ENCODE measurements around the gene AEBP1.

AEBP1 gene

DNA sequence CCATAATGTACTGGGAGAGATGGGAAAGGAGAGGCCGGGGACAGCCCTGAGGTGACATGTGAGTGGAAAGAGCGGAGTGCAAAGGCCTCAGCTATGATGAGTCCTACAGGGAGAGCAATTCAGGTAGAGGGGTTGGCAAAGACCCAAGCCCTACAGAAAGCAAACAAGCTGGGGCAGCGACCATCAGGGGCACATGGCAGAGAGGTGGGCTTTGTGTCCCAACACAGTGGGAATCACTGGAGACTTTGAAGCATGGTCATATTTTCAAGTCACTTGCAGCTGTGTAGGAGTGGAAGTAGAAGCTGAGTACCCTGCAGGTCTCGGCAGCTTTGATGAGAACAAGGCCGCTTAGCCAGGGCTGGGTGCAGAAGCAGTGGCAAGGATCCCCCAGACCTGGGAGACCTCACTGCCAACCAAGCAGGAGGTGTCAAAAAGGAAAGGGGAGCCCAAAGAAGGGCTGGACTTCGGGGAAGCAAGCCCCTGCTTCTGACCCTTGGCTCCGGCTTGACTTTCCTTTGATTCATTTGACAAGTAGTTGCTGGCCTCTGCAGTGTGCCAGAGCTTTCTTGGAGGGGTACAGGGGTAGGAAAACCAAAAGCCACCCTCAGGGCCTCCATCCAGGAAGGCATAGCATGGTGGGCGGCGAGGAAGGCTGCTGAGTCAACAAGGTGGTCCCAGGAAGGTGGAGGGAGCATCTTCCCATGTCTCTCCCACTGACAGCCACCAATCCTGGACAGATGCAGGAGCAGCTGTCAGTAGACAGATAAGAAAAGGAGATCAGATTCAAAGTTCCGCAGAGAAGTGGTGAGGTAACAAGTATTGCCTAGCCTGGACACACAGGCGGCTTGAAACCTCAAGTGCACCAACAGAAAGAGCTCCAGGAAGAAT is 36.8 kb upstream of the AEBP1 start:
- DNase-seq, result peak; percentile 24

DNA sequence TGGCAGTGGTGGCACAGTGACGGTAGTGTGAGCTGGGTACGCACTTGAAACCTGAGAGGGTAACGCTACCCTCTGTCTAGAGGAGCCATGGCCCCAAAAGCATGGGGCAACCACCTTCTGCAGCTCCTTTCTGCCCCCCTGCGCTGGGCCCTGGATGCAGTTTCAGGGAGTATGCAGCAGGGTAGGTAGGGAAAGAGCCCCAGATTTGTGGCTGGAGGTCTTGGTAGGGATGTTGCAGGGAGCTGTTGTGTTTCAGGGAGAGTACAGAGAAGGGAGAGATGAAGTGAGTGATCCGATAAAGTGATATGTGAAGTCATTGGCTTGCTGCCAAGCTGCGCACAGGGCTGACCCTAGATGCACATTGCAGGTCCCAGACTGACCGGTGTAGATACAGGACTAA is 36.1 kb upstream of the AEBP1 start:
- peak; percentile 59 for DNase-seq

DNA sequence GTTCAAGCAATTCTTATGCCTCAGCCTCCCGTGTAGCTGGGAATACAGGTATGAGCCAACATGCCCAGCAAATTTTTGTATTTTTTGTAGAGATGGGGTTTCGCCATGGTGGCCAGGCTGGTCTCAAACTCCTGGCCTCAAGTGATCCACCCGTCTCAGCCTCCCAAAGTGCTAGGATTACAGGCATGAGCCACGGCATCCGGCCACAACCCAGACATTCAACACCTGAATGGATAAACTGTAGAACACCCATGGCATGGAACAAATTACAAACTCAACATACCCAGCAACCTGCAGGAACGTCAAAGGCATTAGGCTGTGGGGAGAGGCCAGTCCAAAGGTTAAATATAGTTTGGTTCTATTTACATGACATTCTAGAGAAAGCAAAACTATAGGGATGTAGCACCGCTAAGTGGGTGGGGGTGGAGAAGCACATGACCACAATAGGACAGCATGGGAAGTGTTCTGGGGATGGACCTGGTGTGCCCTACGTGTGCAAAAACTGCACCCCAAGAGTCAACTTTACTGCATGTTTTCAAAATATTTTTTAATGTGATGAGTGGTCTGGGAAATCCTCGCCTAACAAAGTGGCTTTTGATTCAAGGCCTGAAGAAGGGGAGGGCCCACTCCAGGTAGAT is 32.3 kb upstream of the AEBP1 start:
- DNase-seq, result no peak

DNA sequence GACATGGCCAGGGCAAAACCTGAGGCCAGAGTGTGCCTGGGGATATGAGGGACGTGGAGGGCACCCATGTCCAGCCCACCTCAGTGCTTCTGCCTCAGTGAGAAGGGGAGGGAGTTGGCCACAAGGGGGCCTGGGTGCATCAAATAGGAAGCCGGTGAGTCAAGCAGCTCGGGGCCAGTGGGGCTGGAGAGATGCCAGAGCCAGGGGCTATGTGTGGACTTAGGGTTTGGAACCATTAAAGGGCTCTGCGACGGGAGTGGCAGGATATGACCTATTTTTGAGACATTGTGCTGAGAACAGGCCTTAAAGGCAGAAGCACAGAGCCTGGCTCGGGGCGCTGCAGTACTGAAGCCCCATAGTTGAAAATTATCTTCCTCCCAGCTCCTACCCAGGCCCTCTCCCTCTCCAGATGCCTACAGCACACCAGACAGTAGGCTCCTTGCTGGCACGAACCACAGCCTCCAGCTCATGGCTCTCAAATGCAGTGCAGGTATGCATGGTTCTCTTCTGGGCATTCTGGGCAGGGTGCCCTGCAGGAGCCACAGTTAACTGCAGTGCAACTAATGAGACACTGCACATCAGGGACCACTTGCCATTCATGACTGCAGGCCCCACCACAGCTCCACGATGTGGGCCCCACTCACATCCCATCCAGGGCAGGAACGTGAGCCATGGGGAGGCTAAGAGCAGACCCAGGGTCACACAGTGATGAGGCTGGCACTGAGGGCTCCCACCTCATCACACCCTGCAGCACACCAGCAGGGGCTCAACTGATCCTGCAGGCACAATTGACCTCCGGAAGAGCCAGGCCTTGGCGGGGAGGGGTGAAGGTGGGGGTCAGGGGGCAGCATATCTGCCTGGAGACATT is 31.5 kb upstream of the AEBP1 start:
- peak; percentile 16 for DNase-seq

DNA sequence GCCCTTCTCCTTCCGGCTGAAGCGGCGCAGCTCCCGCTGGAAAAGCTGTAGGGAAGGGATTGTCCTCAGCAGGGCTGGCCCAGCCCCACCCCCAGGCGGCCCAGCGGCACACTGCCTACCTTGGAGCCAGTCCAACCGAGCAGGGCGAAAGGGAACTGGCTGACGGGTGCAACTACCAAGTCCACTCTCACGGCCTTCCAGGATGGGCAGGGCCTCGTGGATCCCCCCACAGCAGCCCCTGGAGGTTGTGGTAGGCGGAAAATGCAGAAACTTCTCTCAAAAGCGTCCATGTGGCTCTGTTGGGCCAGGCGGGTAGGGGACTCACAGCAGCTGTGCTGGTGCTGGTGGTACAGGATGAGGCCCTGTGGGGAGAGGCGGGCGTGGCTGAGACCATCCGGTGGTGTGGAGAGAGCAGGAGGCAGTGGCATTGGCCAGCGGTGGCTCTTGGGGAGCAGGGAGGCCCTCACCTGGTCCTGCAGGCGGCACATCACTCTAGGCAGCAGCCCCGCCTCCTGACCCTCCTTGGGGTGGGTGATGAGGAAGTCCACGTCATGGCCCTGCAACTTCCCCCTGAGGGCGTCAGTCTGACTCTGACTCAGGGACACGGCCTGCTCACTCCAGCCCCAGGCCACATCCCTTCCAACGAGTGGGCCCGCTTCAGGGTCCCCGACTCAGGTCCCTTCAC is 30.3 kb upstream of the AEBP1 start:
- DNase-seq, result no peak

DNA sequence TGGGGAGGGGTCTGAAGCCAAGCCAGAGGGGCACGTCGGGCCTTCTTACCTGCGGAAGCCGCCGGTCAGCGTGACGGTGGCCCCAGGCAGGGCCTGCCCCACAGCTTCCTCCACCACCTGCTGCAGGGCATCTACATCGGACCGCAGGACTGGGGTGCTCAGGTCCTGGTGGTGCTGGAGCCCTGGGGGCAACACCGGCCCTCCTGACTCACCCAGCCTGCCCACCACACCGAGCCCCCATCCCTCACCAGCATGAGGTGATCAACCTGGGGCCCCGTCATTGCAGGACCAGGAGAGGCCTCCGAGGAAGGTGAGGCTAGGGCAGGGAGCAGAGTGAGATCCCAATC is 29.8 kb upstream of the AEBP1 start:
- no peak for DNase-seq

DNA sequence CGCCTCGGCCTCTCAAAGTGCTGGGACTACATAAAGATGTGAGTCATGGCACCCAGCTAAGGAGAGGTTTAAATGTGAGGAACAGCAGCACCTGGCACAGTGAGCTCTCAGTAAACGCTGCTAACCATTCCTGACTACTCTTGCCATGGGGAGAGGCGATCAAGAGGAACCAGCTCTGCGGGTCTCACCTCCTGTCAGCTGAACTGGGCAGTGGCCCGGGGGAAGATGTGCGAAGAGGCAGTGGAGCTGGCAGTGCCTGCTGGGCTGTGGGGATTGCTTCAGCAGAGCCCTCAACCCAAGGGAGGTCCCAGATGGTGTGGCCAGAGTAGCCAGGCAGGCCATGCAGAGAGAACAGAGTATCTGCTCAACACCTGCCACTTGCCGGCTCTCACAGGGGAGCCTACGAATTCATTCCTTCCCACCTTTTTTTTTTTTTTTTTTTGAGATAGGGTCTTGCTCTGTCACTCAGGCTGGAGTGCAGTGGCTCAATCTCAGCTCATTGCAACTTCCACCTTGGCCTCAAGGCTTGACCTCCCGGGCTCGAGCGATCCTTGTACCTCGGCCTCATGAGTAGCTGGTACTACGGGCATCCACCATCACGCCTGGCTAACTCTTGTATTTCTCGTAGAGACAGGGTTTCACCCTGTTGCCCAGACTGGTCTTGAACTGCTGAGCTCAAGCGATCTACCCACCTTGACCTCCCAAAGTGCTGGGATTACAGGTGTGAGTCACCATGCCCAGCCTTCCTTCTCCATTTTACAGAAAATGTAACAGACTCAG is 28.7 kb upstream of the AEBP1 start:
- no peak for DNase-seq

DNA sequence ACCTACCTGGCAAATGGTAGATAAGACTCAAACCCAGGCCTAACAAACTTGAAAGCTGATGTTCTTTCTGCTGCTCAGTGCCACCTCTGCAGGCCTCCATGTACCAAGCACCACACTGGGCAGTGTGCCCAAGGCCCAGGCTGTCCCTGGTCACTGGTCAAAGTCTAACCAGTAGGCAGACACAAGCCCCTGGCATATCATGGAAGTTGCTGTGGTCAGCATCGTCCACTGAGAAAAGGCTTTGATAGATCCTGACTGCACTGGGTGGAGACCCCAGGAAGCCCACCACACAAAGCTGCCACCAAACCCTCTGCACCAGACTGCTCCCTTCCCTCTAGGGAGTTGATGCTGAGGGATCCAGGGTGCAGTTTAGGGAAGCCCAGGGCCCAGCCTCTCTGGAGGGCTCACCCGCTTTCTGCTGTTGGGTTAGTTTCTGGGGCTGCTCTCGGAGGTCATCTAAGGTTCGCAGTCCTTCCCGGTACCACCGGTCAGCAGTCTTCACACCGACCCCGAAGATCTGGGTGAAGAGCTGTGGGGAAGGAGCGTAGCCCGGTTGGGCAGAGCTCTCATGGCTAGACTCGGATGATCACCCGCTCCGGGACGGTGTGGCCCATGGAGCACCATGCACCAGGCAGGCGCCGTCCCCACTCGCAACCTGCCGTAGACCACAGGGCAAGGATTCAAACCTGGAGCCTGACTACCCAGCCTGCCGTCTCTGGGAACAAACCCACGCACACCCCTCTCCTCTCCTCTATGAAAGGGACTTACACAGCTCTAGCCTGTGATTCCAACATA is 27.8 kb upstream of the AEBP1 start:
- no peak for DNase-seq

DNA sequence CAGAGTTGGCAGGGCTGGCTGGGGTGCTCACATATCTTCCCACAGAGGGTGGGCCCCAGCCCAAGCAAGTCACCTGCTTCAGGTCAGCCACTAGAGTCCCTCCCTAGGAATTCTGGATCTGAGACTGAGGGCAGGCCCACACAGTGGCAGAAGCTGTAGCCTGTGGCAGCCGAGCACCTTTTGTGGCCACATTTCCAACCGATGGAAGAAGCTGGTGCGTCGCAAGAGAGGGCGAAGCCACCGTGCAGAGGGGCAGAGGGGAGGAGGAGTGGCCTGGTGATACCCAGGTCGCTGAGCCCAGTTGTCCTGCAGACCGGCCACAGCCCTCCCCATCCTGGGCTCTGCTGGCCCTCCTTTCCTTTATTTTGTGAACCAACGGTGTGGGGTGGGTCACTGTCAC is 27.1 kb upstream of the AEBP1 start:
- no peak for DNase-seq

DNA sequence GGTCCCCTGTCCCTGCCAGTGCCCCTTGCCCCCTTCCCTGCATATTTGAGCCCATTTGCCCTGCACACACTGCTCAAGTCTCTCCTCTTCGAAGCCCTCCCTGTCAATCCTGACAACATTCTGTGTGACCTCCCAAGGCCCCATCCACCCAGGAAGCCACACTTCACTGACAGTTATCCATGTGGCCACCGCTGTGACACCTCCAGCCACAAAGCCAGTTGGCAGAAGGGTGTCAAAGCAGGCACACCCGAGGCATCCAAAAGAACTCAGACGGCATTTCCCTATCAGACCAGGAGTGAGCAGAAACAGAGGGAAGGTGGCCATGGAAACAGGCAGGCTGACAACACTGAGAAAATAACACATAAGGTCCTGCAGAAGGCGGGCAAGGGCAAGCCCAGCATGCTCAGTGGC is 26.5 kb upstream of the AEBP1 start:
- DNase-seq, result no peak

DNA sequence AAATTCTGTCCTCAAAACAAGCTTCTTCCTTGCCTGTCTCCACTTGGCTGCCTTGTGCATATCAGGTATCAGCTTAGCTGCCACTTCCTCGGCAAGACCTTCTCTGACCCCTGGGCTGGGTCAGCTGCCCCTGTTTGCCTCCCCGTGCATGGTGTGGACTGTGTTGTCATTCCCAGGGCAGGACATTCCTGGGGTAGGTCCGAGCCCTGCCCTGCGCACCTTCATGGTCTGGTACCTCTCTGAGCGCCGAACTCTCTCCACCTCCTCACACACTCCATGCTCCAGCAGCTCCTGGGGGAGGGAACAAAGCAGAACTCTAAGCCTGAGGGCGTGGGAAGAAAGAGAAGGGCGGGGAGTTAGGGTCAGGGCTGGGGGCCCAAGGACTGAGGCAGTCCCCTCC is 25.6 kb upstream of the AEBP1 start:
- DNase-seq, result no peak

DNA sequence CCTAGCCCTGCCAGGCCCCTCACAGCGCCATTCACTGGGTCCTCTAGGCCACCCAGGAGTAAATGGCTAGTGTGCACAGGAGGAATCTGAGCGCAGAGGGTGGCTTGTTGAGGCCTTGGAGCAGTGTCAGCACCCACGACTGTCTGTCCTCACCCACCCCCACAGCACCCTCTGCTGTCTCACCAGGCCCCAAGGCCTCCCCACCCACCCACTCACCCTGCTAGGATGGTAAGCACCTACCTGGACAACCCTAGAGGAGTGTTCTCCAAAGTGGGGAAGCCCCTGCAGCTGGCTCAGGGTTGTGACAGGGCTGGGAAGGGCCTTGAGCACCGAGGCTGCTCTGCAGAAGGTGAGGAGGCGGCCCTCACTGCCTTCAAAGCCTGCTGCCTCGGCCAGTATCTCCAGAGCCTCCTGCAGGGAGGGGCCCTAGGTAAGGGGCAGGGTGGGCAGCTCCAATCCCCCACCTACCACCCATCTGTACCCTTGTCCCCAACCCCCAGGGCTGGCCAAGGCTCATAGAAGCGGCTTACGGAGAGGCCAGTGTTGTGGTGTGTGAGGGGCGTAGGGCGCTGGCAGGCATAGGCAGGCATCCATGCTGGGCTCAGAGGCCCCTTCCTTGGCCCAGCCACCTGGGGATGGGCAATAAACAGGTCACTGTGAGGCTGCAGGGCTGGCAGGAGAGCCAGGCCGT is 24.7 kb upstream of the AEBP1 start:
- DNase-seq, result no peak

DNA sequence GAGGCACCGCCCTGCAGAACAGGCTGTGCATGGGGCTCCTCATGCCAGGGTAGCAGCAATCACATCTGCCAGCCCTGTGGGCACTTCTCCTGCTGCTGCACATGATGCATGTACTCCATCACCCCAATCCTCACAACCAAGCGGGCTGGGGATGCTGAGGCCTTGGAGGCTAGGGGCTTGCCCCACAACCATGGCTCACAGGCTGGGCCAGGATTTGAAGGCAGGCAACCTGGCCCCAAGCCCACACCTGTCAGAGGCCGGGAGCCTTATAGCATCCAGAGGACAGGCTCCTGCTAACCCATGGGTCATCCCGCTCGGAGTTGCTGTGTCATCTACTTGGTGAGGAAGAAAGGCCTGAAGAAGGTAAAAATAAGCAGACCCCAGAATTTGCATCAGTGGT is 24.0 kb upstream of the AEBP1 start:
- DNase-seq, result no peak

DNA sequence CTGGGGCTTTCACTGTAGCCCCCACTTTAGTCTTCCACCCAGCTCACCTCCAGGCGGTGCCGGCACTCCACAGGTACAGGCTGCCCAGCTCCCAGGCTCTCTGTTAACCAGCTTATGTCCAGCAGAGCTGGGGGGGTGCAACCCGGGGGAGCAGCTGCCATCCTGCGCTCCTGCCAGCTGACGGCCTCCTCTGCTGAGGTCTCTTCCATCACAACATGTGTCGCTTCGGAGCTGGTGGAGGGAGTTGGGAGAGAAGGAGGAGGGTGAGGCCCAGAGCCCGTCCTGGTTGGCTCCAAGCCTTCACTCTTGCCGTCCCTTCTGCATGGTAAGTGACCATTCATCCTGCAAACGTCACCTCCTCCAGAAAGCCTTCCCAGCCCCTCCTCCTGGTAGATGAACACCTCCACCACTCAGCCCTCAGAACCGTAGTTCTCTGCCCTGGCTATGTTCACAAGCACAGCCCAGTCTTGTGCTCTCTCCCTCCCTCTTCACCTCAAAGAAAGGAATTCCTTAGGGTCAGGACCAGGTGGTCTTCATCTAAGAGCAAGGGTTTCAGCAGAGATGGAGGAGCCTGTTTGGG is 23.4 kb upstream of the AEBP1 start:
- no peak for DNase-seq

DNA sequence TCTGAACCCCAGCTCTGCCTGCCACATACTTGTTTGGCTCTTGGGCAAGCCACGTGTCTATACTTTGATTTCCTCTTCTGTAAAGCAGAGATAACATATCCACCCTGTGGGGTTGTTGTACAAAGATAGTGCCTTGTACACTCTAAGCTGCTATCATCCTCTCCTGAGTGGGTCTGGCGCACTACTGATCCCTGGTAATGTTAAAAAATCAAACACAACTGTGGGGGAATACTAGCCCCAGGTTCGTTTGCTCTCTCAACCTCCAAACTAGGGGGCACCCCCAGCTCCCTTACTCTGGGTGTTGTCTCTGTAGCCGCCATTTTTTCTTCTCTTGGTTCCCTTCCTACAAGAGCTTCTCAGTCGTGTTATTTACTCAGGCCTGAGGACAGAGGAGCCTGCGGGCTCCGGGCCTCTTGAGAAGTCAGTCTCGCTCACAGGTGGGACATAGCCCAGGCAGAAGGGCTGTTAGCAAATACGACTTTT is 22.8 kb upstream of the AEBP1 start:
- DNase-seq, result no peak

DNA sequence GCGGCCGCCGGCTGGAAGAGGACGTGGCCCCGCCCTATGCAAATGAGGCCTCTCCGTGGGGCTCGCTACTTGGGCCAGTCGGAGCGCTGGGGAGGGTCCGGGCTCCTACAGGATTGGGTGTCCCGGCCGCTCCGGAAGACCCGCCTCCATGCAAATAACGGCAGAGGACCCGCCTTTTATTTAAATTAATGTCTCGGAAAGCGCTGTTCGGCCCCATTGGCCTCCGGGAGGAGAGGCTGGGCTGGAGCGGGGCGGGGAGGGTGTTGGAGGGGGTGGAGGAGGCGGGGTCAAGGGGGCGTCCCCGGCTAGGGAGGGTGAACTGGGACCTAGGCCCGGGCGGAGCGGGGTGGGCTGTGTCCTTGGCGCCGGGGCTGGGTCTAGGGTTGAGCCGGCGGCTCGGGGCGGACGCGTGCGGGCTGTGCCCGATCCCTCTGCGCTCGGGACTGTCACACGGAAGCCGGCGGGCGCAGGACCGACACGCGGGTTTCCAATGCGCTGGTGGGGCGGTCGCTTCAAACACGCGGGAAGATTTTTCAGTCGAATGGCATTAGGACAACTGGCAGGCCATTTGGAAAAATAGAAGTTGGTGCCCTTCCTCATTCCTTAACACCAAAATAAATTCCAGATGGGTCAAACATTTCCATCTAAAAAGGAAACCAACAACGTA is 21.5 kb upstream of the AEBP1 start:
- peak; percentile 97 for DNase-seq

DNA sequence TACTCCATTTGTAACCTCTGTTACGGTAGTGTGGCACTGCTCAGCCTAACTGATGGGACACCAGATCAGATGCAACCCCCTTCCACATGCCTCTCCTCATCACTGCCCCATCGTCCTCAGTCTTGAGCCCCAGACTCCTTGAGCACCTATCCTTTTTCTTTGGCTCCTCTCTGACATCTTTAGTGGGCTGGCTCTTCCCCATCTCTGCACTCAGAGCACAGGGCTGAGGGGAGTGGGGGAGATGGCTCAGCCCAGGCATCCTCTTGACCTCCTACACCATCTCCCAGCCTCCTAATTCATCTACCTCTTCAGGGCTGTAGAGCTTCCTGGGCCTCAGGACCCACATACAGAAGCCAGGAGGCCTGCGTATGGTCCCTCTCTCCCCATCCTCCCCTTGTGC is 20.3 kb upstream of the AEBP1 start:
- DNase-seq, result no peak

DNA sequence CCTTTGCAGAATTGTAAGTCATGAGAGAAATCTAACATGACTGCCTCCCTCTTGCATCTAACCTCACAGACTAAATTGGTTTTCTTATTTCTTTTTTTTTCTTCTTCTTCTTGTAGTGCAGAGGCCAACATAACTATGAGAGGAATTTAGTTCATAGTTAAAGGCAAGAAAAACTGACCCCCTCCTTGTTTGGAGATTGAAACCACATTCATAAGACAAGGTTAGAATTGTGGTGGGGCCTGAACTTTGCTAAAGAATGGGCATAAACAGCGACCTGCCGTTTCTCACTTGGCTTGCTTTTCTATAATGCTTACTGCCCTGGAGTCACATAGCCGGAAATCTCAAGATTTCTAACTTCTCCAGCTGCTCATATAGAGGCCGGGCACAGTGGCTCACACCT is 19.4 kb upstream of the AEBP1 start:
- no peak for DNase-seq

DNA sequence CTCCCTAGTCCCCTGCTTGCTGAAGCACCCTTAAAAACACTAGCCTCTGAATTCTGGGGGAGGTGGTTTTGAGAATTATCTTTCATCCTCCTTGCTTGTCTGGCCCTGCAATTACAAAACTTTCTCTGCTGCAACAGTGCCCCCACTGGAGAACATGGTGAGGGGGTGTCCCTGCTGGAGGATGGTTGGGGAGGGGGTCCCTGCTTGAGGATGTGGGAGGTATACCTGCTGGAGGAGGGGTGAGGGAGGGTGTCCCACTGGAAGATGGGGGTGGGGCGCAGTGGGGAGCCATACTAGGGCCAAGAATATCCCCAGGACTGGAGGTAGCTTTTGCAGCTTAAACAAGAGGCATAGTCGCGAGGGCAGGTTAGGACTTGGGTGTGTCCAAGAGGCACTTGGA is 18.6 kb upstream of the AEBP1 start:
- DNase-seq, result no peak

DNA sequence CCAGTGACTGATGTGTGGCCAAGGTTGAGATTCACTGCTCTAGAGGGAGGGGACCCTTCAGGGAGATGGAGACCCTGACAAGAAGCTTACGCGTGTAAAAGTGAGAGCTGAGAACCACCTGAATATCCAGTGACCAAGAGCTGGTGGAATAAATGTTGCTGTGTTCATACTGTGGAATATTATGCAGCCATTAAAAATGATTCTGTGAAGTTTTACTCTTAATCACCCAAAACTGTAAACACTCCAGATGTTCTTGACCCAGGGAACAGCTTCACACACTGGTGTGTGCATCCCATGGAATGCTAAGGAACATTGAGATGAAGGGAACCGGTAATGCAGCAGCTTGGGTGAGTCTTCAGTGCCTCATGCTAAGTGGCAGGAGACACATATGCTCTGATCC is 17.5 kb upstream of the AEBP1 start:
- no peak for DNase-seq

Data from NCI-H510A treated with DMSO at 0.1 percent for 48 hours (cell line).